Measurements from ENCODE around the gene MYBPH.

The MYBPH gene

DNA sequence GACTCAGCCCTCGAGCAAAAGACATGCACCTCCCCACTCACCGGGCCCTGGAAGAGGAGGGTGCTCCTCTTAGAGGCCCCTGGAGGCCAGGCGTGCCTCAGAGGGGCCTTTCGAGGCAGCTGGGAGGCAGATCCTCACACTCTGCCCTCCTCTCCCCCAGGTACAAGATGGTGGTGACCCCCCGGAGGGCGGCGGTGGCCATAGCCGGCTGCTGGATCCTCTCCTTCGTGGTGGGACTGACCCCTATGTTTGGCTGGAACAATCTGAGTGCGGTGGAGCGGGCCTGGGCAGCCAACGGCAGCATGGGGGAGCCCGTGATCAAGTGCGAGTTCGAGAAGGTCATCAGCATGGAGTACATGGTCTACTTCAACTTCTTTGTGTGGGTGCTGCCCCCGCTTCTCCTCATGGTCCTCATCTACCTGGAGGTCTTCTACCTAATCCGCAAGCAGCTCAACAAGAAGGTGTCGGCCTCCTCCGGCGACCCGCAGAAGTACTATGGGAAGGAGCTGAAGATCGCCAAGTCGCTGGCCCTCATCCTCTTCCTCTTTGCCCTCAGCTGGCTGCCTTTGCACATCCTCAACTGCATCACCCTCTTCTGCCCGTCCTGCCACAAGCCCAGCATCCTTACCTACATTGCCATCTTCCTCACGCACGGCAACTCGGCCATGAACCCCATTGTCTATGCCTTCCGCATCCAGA lies 10.4 kb downstream of the MYBPH start:
- FAIRE-seq: no peak

GRCh38 chr1:203163891-203164635 lies 11.6 kb downstream of the MYBPH start:
- no peak for FAIRE-seq

DNA sequence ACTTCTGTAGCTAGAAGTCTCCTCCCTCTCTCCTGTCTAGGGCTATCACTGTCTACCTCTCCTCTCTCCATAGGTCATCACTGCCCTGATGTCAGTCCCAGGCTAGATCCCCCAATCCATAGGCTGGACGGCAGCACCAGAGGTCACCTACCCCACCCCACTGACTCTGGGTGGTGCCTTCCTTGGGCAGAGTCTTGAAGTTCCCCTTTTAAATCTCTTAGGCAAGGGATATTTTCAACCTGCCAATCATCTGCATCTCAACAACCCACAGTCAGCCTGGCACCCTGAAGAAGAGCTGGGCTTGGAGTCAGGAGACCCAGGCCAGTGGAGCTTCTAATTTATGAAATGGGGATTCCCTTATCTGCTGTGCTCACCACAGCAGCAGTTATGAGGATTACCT lies 13.2 kb downstream of the MYBPH start:
- FAIRE-seq: no peak

- FAIRE-seq: no peak
Observed at GRCh38 chr1:203161703-203162102, 13.9 kb downstream of the MYBPH start.

GRCh38 chr1:203161175-203161574 lies 14.5 kb downstream of the MYBPH start:
- no peak for FAIRE-seq

- FAIRE-seq: no peak
Observed at GRCh38 chr1:203159844-203160243, 15.8 kb downstream of the MYBPH start.

DNA sequence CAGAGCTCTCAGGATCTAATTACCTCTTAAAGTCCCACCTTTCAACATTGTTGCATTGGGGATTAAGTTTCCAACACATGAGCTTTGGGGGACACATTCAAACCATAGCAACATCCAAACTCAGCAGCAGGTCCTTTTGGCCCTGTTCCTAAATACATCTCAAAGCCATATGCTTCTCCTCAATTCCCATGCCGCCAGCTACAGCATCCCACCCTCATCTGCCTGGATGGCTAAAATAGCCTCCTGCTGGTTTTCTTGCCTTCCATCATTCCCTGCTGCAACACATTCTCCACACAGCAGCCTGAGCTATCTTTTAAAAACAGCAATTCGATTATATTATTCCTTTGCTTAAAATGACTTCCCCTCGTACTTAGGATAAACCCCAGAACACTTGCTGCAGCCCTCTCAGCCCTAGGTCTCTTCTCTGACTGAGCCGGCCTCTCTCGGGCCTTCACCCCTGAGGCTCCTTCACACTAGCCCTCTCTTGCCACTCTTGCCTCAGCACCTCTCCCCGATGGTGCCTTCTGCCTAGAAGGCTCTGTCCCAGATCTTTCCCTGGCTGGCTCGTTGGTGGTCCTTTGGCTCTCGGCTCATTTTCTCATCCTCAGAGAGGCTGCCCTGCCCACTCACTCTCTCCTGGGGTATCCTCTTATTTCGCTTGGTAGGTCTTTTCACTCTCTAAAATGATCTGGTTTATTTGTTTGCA lies 16.5 kb downstream of the MYBPH start:
- FAIRE-seq: no peak

DNA sequence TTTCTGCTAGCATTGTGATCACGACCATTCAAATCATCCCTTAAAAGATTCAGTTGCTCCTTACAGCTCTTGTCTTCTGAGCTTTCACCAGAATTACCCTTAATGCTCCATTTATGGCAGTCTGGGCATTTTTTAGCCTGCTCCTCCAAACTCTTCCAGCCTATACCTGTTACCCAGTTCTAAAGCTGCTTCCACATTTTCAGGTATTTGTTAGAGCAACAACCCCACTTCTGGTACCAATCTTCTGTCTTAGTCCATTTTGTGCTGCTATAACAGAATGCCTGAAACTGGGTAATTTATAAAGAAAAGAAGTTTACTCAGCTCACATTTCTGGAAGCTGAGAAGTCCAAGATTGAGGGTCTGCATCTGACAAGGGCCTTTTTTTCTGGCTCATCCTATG lies 17.2 kb downstream of the MYBPH start:
- FAIRE-seq: no peak

DNA sequence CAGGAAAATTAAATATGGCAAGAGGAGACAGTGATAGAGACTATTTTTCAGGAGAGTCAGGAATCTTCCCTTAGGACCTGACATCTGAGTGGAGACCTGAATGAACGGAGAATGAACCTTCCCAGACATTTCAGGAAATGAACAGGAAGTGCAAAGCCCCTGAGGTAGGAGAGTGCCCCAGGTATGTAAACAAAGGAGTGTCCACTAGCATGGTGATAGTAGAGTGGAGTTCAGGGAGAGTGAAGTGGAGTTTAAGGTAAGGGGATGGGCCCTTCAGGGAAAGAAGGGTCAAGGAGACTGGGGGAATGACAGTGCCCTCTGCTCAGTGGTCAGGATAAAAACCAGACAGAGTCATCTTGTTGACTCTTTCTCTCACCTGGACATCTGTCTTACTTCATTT lies 19.3 kb downstream of the MYBPH start:
- no peak for FAIRE-seq

- no peak for FAIRE-seq
Observed at GRCh38 chr1:203153989-203154821, 21.4 kb downstream of the MYBPH start.

DNA sequence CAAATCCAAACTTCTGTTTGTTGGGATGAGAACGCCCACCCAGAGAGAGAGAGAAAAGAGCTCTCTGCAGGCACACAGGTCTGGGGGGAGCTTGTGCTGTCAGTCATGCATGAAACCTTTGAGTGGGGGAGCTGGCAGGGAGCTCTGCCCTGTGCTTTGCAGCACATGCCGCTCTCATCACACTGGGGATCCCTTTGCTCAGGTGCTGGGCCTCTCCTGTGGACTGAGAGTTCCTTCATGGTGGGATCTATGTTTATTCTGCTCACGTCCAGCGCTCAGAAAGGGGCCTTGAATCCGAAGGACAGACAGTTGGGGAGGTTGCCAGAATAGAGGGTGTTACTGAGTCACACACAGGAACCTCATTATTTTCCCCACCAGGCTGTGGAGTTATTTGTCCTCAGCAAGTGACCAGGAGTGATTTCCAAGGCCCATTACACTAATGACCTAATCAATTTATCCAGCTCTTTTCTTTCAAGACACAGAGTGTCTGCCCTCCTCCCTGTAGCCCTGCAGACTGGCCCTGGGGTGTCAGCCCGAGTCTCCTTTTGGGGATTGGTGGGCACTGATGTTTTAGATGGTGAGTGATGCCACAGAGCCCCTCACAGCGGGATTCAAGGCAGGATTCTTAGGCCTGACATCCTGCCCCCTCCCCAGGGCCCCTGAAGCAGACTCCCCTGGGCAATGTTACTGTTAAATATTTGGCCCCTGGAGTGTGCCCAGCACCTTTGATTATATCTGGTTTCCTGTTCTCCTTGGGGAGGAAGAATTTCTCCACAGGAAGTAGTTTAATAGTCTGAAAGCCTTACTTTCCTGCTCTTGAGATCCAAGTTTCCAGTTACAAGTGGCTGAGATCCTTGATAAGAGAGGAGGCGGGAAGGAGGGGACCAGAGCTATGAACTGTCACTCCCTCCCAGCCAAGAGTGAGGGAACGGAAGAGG lies 22.3 kb downstream of the MYBPH start:
- no peak for FAIRE-seq

DNA sequence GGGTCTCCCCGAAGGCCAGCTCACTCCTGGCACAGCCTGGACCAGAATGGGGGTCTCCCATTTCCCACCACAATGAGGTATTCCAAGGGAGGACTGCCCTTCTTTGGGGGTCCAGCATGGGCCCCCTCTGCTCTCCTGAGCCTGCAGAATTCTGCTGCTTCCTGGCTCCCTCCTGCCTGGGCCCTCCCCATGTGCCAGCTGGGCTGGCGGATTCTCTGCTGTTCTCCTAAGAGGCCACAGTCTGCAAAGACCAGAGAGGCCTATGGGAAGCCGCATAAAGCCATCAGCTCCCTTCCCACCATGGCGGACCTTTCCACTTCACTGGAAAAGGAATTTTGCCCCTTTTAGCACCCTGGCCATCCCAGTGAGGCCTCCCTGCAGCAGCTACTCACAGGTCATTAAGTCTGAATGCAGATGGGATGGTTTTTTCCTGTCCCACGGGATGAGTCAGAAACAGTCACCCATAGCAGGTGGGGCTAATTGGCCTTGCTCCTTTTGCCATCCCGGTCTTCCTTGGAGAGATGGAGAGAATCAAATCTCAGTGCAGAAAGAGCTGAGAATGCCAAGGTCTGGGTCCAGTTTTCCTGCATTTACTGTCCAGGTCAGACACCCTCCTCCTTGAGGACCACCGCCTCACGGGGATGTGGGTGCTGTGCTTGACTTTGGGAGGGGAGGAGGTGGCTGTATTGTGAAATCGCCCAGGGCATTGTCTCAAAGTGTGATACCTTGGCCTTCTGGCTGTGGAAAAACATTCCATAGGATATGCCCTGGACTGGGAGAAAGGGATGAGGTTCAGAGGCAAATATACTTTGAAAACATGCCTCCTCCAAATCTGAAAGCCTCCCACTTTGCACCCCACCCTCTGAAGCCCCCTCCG lies 23.2 kb downstream of the MYBPH start:
- FAIRE-seq: no peak

- no peak for FAIRE-seq
Observed at GRCh38 chr1:203151362-203152157, 24.1 kb downstream of the MYBPH start.

DNA sequence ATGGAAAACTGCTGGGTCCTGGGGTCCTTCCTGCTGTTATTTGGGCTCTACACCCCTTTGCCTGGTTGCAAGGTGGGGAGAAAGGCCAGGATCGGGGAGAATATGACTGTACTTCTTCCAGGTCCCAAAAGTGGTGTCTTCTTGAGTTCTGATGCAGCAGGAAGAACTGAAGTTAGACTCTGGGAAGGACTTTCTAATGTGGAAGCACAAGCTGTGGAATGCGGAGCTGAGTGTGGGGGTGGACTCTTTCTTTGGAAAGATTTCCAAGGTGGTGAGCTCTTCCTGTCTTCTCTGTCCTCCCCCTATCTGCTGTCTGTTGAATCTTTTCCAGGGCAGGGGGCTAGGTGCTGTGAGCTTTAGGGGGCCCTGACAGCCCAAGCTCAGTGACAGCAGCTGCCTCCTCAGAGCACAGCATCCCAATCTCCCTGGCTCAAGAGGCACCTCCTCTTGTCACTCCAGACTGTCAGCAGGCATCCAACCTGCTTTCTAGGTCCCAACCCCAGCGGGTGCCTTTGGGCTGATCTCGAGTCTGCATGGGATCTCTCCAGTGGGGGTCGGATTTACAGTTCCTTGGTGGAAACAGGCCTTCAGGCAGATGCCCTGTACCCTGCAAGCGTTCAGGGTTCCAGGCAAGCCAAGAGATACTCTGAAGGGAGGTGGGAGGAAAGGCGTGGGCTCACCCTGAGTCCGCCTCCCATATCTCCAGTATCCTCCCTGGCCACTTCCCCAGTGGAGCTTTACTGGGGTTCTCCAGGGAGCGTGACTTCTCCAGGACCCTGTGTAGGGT lies 24.9 kb downstream of the MYBPH start:
- no peak for FAIRE-seq

DNA sequence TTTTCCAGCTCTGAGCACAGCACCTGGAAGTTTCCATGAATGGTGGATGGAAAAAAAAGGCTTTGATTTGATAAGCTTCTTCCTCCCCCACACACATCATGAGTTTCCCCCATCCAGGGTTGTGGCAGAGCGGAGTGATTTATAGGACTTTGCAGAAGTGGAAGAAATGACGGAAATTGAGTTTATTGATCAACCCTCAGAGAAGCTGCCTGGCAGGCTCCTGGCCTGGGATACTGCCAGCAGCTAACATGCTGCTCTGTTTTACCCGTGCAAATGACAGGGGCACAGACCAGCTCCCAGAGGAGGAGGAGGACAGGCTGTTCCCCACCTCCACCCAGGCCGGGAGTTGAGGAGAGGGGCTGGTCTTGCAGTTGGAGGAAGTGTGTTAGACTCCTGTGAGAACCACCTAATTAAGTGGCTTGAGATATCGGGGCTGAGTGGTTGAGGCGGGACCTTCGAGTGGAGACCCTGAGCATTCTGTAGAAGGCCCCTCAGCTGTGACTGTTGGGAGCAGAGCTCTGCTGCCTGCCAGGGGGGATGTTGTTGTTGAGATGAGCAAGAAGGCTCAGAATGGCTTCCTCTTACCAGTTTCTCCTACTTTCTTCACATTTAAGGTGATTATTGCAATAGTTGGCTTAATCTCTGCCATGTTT lies 26.3 kb downstream of the MYBPH start:
- no peak for FAIRE-seq

- FAIRE-seq: no peak
Observed at GRCh38 chr1:203148579-203148978, 27.0 kb downstream of the MYBPH start.

DNA sequence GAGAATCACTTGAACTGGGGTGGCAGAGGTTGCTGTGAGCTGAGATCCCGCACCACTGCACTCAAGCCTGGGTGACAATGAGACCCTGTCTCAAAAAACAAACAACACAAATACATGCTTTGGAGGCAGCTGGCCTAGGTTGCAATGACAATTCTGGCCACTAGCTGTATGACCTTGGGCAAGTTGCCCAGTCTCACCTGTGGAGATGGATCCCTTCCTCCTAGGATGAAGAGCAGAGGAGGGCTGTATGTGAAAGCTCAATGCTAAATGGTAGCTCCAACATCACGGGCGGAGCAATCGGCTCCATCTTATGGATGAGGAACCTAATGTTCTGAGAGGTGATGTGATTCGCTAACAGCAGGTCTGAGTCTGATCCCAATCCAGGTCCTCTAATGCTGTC lies 27.5 kb downstream of the MYBPH start:
- FAIRE-seq: no peak

DNA sequence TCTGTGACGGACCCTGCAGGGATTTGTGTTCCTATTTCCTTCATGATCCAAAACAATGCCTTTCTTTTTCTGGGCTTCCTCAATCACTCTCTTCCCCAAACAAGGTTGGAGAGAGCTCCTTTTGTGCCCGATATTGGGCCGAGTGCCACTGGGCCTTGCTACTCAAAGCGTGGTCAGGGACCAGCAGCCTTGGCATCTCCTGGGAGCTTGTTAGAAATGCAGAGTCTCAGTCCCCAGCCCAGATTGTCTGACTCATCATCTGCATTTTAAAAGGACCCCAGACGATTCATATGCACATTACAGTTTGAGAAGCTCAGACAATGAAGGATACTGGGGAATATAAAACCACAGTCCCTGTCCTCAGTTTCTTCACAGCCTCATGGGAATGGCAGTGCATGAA lies 28.2 kb downstream of the MYBPH start:
- FAIRE-seq: no peak

DNA sequence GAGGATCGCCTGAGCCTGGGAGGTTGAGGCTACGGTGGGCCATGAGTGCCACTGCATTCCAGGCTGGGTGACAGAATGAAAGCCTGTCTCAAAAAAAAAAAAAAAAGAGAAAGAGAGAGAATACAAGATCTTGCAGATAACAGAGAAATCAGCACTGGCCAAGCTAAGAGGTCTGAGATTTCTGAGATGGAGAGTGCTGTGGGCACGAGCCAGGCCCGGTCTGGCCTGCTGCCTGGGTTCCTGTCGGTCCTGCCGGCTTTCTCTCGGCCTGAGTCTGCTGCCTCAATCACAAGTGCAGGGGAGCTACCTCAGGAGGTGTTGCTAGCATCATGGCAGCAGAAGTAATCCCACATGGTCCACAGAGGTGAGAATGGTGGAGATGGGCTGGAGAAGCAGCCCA lies 29.1 kb downstream of the MYBPH start:
- FAIRE-seq: no peak

Data from colon (tissue), 2 donors.